Mucosa of rectum (tissue), 2 donors: Measurements from ENCODE around the gene ZMYND8.
"Not testable (repeated sequence)": the region's sequence is repeated elsewhere in the genome, so short reads cannot be mapped to it uniquely, and the experiment has no call there.

Experiments
- H3K27ac ChIP-seq, 2 donors: one replicate each; pipeline ENCODE4 v1.7.0; 2013; ENCODE audit warnings: inconsistent platforms in 2 of 2, low read depth in 2 of 2, low read length in 2 of 2
- H3K27me3 ChIP-seq, 2 donors: one replicate each; pipeline ENCODE4 v1.7.0; 2013; ENCODE audit warnings: low read length in 2 of 2; ENCODE audit not compliant: control insufficient read depth in 2 of 2, insufficient read depth in 2 of 2
- H3K36me3 ChIP-seq, 2 donors: one replicate each; pipeline ENCODE4 v1.7.0; 2013; ENCODE audit warnings: low read length in 2 of 2; ENCODE audit not compliant: control insufficient read depth in 2 of 2, insufficient read depth in 2 of 2
- H3K4me1 ChIP-seq, 2 donors: one replicate each; pipeline ENCODE4 v1.7.0; 2013; ENCODE audit warnings: low read length in 2 of 2, mild to moderate bottlenecking in 1 of 2; ENCODE audit not compliant: control insufficient read depth in 2 of 2, insufficient read depth in 2 of 2
- H3K4me3 ChIP-seq, 2 donors: one replicate each; pipeline ENCODE4 v1.7.0; 2013; ENCODE audit warnings: low read length in 2 of 2
- H3K9ac ChIP-seq, 2 donors: one replicate each; pipeline ENCODE4 v1.7.0; 2013; ENCODE audit warnings: low read length in 2 of 2, low read depth in 1 of 2, mild to moderate bottlenecking in 1 of 2
- H3K9me3 ChIP-seq, 2 donors: one replicate each; pipeline ENCODE4 v1.7.0; 2013; ENCODE audit warnings: low read length in 2 of 2; ENCODE audit not compliant: control insufficient read depth in 2 of 2
- donor health status: healthy.
- donor health status: Normal muscosa, but diverticular disease.

The ZMYND8 gene

DNA sequence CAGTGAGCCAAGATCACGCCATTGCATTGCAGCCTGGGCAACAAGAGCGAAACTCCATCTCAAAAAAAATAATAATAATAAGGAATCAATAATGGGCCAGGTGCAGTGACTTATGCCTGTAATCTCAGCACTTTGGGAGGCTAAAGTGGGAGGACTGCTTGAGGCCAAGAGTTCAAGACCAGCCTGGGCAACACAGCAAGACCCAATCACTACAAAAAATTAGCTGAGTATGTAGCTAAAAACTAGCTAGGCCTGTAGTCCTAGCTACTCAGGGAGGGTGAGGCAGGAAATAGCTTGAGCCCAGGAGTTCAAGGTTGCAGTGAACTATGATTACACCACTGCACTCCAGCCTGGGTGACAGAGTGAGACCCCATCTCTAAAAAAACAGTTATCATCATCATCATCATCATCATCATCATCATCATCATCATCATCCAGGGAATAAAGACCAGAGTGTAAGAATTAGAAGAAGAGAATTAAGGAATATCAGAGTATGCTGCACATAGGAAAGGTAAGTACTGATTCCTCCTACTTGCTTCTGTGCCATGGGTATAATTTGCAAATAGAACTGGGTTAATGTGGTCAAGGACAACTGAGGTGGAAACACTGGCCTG lies 95.2 kb downstream of the ZMYND8 start:
- H3K4me3 ChIP-seq, H3K27ac ChIP-seq, H3K9me3 ChIP-seq, H3K4me1 ChIP-seq, H3K27me3 ChIP-seq, H3K9ac ChIP-seq: not testable (repeated sequence)
- peaks cover 31 to 37% of the 10 kb centered on the region in 2 donors for H3K36me3 ChIP-seq

DNA sequence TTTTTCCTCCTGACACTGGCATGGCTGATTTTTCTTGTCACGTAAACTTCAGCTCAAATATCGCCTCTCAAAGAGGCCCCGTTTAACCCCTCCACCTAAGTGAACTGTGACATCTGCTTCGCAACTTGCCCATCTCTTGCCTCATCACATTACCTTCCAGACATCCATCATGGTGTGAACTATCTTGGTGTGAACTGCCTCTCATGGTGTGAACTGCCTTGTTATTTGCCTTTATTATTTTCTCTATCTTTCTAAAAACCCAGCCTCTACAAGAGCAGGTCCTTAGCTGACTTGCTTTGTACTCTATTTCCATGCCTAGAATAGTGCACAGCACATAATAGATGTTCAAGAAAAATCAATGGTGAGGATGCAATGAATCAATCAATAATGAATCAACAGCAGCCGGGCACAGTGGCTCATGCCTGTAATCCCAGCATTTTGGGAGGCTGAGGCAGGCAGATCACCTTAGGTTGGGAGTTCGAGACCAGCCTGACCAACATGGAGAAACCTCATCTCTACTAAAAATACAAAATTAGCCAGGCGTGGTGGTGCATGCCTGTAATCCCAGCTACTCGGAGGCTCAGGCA lies 95.9 kb downstream of the ZMYND8 start:
- H3K9ac ChIP-seq, H3K9me3 ChIP-seq, H3K27me3 ChIP-seq, H3K27ac ChIP-seq, H3K4me1 ChIP-seq, H3K4me3 ChIP-seq: not testable (repeated sequence)
- H3K36me3 ChIP-seq, result peaks cover 28 to 37% of the 10 kb centered on the region in 2 donors

DNA sequence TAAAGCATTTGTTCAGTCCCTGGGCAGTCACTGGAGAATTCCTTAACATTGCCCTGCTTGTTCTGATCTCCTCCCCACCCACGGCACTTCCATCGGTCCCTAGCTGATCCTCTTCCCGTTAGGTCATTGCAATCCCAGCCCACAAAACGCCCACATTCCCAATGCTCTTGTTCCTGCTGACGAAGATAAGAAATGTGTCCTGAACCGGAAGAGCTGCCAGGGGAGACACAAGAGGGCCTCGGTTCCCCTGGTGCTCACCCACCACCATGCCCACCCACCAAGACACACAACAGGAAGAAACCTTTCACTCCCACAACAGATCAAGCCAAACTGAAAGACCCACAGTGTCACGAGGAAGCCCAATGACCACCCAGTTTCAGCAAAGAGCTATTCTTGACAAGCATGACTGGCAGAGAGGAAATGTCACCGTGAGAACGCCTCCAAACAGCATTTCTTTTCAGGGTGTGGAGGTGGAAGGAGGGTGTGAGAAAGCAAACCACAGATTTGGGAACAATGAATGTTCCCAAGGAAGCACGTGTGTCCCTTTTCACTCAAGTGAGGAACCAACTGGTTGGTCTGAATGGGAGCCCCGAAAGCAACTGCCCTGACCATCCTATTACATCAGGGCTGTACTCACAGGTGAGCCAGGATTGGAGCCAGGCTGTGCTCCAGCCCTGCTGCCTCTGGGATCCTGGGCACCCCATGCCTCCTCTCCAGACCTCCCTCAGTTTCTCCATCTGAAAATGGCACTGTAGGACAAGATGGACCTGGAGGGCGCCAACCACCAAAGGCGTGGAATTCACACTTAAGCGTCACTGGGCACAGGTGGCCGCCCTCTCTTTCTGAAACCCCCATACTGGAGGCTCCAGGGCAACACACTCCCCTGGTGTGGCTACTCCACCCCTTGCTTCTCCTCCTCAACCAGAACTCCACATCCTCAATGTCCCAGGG lies 97.5 kb downstream of the ZMYND8 start:
- peaks cover 0 to 7% of the 10 kb centered on the region in 2 donors for H3K4me1 ChIP-seq
- H3K27me3 ChIP-seq, result no peaks in the 10 kb centered on the region
- no peak overlapping the region for H3K4me3 ChIP-seq
- H3K9ac ChIP-seq, result no peak overlapping the region
- H3K9me3 ChIP-seq, result no peaks in the 10 kb centered on the region
- H3K36me3 ChIP-seq, result peaks cover 32 to 43% of the 10 kb centered on the region in 2 donors
- peak overlapping the region in 1 of 2 donors; percentile 23 for H3K27ac ChIP-seq

DNA sequence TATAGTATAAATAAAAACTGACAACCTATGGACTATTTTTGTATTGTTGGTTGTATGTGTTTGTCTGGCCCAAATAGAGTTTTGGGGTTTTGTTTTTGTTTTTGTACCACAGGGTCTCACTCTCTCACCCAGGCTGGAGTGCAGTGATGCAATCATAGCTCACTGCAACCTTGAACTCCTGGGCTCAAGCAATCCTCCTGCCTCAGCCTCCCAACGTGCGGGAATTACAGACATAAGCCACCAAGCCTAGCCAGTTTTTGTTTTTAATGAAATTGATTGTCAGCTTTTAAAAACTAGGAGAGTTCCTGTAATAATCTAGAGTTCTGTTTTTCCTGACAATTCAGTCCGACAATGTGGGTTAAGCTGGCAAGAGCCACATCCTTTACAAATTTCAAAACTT lies 98.7 kb downstream of the ZMYND8 start:
- Histone ChIP-seq H3K36me3 (peaks cover 34 to 38% of the 10 kb centered on the region in 2 donors), H3K27me3 (no peaks in the 10 kb centered on the region), H3K4me1 (peaks cover 3 to 4% of the 10 kb centered on the region in 2 donors), H3K4me3 (no peak overlapping the region), H3K9me3 (no peaks in the 10 kb centered on the region), H3K9ac (no peak overlapping the region), H3K27ac (no peak overlapping the region)

DNA sequence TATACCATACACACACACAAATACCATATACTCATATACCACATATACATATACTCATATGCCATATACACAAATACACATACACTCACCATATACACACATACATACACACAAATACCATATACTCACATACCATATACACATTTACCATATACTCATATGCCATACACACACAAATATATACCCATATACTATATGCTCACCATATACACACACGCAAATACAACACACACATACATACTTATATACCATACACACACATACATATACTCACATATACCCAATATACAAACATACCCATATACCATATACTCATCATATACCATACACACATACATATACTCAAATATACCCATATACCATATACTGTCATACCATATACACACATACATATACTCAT lies 99.2 kb downstream of the ZMYND8 start:
- no peak overlapping the region for H3K4me3 ChIP-seq
- H3K4me1 ChIP-seq, result peaks cover 3 to 4% of the 10 kb centered on the region in 2 donors
- no peak overlapping the region for H3K9ac ChIP-seq
- no peak overlapping the region for H3K27ac ChIP-seq
- H3K27me3 ChIP-seq, result no peaks in the 10 kb centered on the region
- H3K9me3 ChIP-seq, result no peaks in the 10 kb centered on the region
- peaks cover 31 to 35% of the 10 kb centered on the region in 2 donors for H3K36me3 ChIP-seq

DNA sequence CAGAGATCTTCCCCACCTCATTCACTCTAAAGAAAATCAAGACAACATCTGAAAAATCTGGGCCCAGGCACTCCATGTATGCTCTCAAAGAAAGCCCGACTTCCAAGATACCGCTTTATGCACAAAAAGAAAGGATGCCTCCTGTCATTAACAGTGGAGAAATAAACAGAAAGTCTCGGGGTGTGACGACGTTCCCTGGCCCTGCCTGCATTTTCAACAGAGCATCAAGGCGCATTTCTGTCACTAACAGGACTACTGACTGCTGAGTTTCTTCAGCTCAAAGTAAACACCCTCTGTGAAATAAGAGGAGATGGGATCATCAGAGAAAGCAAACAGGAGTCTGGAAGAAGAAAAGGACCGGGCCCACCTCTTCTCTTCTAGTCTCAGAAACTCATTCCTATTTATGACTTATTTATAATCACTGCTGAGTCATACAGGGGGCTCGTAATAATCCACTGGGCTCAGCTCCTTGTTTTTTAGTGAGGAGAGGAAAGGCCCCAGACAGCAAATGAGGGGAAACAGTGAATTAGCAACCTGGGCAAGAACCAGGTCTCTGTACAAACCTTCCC lies 99.7 kb downstream of the ZMYND8 start:
- Histone ChIP-seq H3K4me1 (peaks cover 3 to 4% of the 10 kb centered on the region in 2 donors), H3K36me3 (peaks cover 28 to 35% of the 10 kb centered on the region in 2 donors), H3K9ac (no peak overlapping the region), H3K27me3 (no peaks in the 10 kb centered on the region), H3K27ac (no peak overlapping the region), H3K9me3 (no peaks in the 10 kb centered on the region), H3K4me3 (no peak overlapping the region)

DNA sequence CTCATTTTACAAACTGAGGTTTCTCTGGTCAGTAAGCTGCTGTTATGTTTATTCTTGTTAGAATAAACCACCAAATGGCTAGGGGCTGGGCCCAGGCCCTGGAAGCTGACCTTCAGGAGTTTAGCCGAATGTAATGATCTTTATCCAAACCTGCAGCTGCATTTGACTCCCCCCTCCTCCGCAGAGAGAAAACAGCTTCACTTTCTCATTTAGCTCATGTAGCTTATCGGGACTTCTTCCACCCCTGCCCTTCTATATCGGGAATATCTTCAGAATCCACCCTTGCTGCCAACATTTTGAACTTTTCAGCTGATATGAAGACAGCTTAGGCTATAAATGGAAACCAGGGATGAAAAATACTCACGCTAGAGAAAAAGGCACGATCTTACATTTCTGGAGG lies 102.6 kb downstream of the ZMYND8 start:
- no peak overlapping the region for H3K9ac ChIP-seq
- no peaks in the 10 kb centered on the region for H3K9me3 ChIP-seq
- H3K4me1 ChIP-seq, result peaks cover 0 to 3% of the 10 kb centered on the region in 2 donors
- no peak overlapping the region for H3K27ac ChIP-seq
- H3K27me3 ChIP-seq, result no peaks in the 10 kb centered on the region
- H3K4me3 ChIP-seq, result no peak overlapping the region
- peaks cover 22 to 42% of the 10 kb centered on the region in 2 donors for H3K36me3 ChIP-seq

DNA sequence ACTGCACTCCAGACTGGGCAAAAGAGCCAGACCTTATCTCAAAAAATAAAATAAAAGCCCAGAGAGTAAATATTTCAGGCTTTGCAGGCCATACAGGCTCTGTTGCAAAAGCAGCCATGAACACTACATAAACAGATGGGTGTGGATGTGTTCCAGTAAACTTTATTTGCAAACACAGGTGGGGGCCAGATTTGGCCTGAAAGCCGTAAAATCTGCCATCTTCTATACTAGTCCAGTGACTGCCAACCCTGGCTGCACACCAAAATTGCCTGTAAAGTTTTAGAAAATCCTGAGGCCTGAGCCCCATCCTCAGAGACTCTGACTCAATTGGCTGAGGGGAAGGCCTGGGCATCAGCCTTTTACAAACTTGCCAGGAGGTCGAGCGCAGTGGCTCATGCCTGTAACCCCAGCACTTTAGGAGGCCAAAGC lies 103.6 kb downstream of the ZMYND8 start:
- peaks cover 31 to 47% of the 10 kb centered on the region in 2 donors for H3K36me3 ChIP-seq
- no peaks in the 10 kb centered on the region for H3K27me3 ChIP-seq
- H3K9me3 ChIP-seq, result no peaks in the 10 kb centered on the region
- H3K4me1 ChIP-seq, result peaks cover 0 to 3% of the 10 kb centered on the region in 2 donors
- H3K4me3 ChIP-seq, result no peak overlapping the region
- no peak overlapping the region for H3K27ac ChIP-seq
- no peak overlapping the region for H3K9ac ChIP-seq

DNA sequence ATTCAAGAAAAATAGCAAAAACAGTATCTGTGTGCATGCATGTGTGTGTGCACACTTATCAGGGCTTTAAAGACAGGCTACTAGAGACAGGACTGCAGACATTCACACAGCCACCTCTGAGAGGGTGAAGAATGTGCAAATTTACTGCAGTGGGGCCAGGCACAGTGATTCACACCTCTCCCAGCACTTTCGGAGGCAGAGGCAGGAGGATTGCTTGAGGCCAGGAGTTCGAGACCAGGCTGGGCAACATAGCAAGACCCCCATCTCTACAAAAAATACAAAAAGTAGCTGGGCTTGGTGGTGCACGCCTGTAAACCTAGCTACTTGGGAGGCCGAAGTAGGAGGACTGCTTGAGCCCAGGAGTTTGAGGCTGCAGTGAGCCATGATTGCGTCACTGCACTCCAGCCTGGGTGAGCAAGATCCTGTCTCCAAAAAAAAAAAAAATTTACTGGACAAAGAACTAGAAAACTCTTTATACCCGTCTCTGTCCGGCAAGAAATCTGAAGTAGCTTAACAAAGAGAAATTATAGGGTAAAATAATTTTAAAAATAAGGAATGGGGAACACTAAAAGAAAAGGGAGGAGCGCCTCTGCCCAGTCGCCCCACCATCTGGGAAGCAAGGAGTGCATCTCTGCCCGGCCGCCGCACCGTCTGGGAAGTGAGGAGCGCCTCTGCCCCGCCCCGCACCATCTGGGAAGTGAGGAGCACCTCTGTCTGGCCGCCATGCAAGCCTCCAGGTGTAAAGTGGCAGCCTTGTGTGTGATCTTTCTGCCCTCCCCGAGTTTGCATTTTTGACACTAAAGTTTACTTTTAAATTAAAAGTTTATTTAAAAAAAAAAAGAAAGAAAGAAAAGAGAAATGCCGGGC lies 105.1 kb downstream of the ZMYND8 start:
- no peak overlapping the region for H3K4me3 ChIP-seq
- H3K27me3 ChIP-seq, result no peaks in the 10 kb centered on the region
- H3K4me1 ChIP-seq, result peaks cover 0 to 3% of the 10 kb centered on the region in 2 donors
- no peaks in the 10 kb centered on the region for H3K9me3 ChIP-seq
- no peak overlapping the region for H3K9ac ChIP-seq
- H3K36me3 ChIP-seq, result peaks cover 42 to 57% of the 10 kb centered on the region in 2 donors
- no peak overlapping the region for H3K27ac ChIP-seq
